ENCODE data around the gene RFX2. TPM values are rescaled to one million over a fixed set of nuclear protein-coding genes. Genes with fewer than 3 reads are reported as not detected.

The RFX2 gene
- polyA plus RNA-seq, 2 of the 4 experiments (the other 2 are of a cell fraction): 3.7 to 3.9 TPM

GRCh38 chr19:5996102-5996501, 114.2 kb downstream of the RFX2 start:
- 97% methylated on average over 14 of the region's 26 CpGs for whole genome bisulfite sequencing (ENCODE audit: missing lambda C conversion rate)
- H3K4me1 ChIP-seq: no peaks in the 10 kb centered on the region
- H3K9me3 ChIP-seq: no peaks in the 10 kb centered on the region
- FAIRE-seq (no peak), ATAC-seq (no peak), DNase-seq (ENCODE audit: low read depth in 1 of 2, low spot score in 1 of 2) (no peak)
- TF ChIP-seq E2F6 (IDR thresholded peaks at IDR 0.05; ENCODE audit: borderline replicate concordance, low read depth) (no peak), HEYL (CRISPR knock-in tag; IDR thresholded peaks at IDR 0.05) (no peak), JUNB (IDR thresholded peaks at IDR 0.05) (no peak), EP300 (IDR thresholded peaks at IDR 0.05) (no peak), EHF (CRISPR knock-in tag; IDR thresholded peaks at IDR 0.05) (no peak), MAFK (IDR thresholded peaks at IDR 0.05; ENCODE audit: partially characterized antibody) (no peak), HOXB5 (CRISPR knock-in tag; IDR thresholded peaks at IDR 0.05) (no peak), TP53 (CRISPR knock-in tag; IDR thresholded peaks at IDR 0.05) (no peak), ZNF302 (CRISPR knock-in tag; IDR thresholded peaks at IDR 0.05) (no peak), ESRRA (IDR thresholded peaks at IDR 0.05; ENCODE audit: borderline replicate concordance, low read length) (no peak), RARB (CRISPR knock-in tag; IDR thresholded peaks at IDR 0.05) (no peak), HDAC2 (IDR thresholded peaks at IDR 0.05) (no peak), ATOH8 (CRISPR knock-in tag; IDR thresholded peaks at IDR 0.05; ENCODE audit: low read depth) (no peak), RFX5 (IDR thresholded peaks at IDR 0.05) (no peak)
- H3K27ac ChIP-seq: no peak overlapping the region
- no peak overlapping the region for H3K4me2 ChIP-seq
- ChIA-PET POLR2A (no interaction called here), CTCF (interaction anchor here (1.3 kb wide), 1 partner anchor 26 kb away, joined by 4 read pairs; no protein-coding TSS in a partner anchor)
- no peak overlapping the region for H3K4me3 ChIP-seq

GRCh38 chr19:5995606-5996005, 114.7 kb downstream of the RFX2 start:
- FAIRE-seq: no peak
- Histone ChIP-seq H3K9me3 (no peaks in the 10 kb centered on the region), H3K4me2 (no peak overlapping the region), H3K4me3 (no peak overlapping the region), H3K27ac (no peak overlapping the region), H3K4me1 (no peaks in the 10 kb centered on the region)
- ATAC-seq: no peak
- no peak for DNase-seq (ENCODE audit: low read depth in 1 of 2, low spot score in 1 of 2)
- no peak for TF ChIP-seq PHF8 (IDR thresholded peaks at IDR 0.05; ENCODE audit: borderline replicate concordance, low read depth)
- no peak for TF ChIP-seq ZC3H11A (IDR thresholded peaks at IDR 0.05)
- TF ChIP-seq TFCP2L1 (CRISPR knock-in tag; IDR thresholded peaks at IDR 0.05): no peak
- no peak for TF ChIP-seq RFX5 (IDR thresholded peaks at IDR 0.05)
- TF ChIP-seq RARB (CRISPR knock-in tag; IDR thresholded peaks at IDR 0.05): no peak
- no peak for TF ChIP-seq E2F6 (IDR thresholded peaks at IDR 0.05; ENCODE audit: borderline replicate concordance, low read depth)
- TF ChIP-seq HOXB13 (CRISPR knock-in tag; IDR thresholded peaks at IDR 0.05; ENCODE audit: low read depth): no peak
- no peak for TF ChIP-seq REST (IDR thresholded peaks at IDR 0.05)
- no peak for TF ChIP-seq FOXS1 (CRISPR knock-in tag; IDR thresholded peaks at IDR 0.05)
- no peak for TF ChIP-seq FOSB (CRISPR knock-in tag; IDR thresholded peaks at IDR 0.05)
- no peak for TF ChIP-seq MAFK (IDR thresholded peaks at IDR 0.05; ENCODE audit: partially characterized antibody)
- no peak for TF ChIP-seq NPAS2 (CRISPR knock-in tag; IDR thresholded peaks at IDR 0.05; ENCODE audit: borderline replicate concordance)
- ChIA-PET CTCF (no interaction called here), POLR2A (no interaction called here)
- 95% methylated on average over 6 of the region's 16 CpGs for WGBS (ENCODE audit: missing lambda C conversion rate)
